Activated CD4-positive, CD25-positive, alpha-beta regulatory T cell treated with anti-CD3 and anti-CD28 coated beads, Interleukin-2, amount 50 U/mL, for 16 hours (primary cell): ENCODE data around the gene SRRM5.
"Not testable (repeated sequence)": the region's sequence is repeated elsewhere in the genome, so short reads cannot be mapped to it uniquely, and the experiment has no call there.

ENCODE experiments used
- DNase-seq: peaks from one replicate; pipeline ENCODE4 v3.0.0-alpha.2; 2020; ENCODE audit warnings: low read depth, low spot score

The SRRM5 gene

GRCh38 chr19:43616306-43616705, 4.4 kb downstream of the SRRM5 start:
- DNase-seq: no peak

- no peak for DNase-seq
These were observed 5.1 kb downstream of the SRRM5 start for GRCh38 chr19:43616954-43617353.

DNA sequence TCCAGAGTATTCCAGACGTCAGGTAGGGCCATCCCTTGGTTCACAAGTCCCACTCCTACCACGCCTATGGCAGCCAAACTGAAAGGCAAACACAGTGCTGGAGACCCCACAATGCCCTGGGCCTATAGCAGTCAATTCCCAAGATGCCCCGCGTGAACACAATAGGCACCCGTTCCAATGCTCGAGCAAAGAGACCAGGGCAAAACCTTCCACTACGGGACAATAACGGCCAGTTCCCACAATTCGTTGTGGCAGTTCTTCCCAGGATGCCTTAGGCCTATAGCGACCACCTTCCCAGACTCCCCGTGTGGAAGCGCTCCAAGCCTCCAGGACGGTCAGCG, 7.0 kb downstream of the SRRM5 start:
- no peak for DNase-seq

DNA sequence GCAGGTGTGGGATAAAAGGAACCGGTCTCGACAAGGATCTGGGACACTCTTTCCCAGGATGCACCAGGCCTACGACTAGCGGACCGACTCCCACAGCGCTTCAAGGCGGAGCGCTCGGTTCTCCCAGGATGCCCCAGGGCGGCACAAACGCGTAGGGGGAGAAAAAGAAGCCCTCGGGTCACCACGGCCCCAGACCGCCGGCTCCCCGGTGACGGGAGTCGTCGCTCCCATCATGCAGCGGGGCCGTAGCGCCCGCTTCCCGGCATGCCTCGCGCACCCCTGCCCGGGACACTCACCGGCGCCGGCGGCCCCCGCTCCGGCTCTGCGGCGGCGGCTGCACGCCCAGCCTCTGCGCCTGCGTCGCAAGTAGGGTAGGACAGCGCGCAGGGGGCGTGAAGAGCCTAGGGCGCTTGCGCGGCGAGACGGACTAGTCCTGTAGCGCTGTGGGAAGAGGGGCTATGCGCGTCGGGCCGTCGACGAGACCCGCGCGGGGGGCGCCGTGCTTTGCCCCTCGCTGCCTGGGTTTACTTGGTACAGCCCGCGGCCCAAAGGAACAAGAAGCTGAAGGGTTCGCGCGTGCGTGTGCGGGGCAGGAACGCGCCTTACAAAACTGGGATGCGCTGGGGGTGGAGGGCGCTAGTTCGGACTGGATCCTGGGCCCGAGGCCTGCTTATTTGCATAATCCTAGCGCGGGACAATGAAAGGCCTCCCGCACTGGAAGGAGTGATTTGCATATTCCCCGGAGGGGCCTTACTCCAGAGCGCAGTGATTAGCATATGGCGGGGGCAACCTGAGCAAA, 7.6 kb downstream of the SRRM5 start, which contains the start of gene ZNF428:
ZNF428 (minus strand) TSS at position 368 of the 799 bp plus-strand sequence. CDS start 5,325 bp downstream, outside the sequence.
- peak; percentile 76 for DNase-seq

DNA sequence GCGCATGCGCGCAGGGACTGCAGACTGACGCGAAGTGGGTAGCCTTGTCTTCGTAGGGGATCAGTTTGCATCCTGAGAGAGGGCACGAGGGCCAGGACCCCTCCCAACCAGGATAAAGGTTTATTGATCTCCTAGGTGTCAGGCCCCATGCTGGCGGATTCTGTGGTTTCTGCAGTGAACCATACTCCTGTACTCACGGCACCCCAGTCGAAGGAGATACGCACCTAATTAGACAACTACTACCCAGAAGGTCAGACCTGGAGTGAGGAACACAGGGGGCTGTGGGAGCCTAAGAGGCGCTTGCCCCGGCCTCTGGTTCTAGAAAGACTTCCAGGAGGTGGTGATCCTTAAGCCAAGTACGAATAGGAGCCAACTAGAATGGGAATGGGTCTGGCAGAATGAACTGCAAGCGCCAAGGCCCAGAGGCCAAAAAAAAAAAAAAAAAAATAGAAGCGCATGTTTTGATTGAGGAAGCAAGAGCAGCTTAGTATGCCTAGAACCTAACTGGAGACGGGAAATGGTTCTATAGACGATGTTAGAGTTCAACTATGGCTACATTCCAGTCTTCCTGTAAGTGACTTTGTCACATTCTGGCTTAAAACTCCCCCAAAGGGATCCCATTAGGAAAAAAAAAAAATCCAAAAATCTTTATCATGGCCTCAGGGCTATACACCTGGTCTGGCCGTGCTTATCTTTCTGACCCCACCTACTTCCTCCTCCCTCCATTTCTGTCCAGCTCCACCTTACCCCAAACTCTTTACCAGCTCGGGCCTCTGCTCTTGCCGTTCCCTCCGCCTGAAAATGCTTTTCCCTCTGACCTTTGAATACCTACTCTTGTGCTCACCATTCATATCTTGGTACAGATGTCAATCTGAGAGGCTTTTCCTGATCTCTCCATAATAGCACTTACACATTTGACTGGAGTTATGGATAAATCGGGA, 8.4 kb downstream of the SRRM5 start:
- DNase-seq: no peak

- no peak for DNase-seq
These were observed 10.2 kb downstream of the SRRM5 start for GRCh38 chr19:43622070-43622469.

GRCh38 chr19:43622956-43623355, 11.1 kb downstream of the SRRM5 start:
- no peak for DNase-seq

GRCh38 chr19:43623889-43624670, 12.2 kb downstream of the SRRM5 start:
- no peak for DNase-seq

GRCh38 chr19:43624933-43625332, 13.0 kb downstream of the SRRM5 start:
- DNase-seq: peak; percentile 71

GRCh38 chr19:43625918-43626579, 14.2 kb downstream of the SRRM5 start:
- DNase-seq: no peak

- DNase-seq: no peak
These were observed 14.9 kb downstream of the SRRM5 start for GRCh38 chr19:43626838-43627237.

GRCh38 chr19:43628646-43629326, 16.9 kb downstream of the SRRM5 start:
- DNase-seq: no peak

DNA sequence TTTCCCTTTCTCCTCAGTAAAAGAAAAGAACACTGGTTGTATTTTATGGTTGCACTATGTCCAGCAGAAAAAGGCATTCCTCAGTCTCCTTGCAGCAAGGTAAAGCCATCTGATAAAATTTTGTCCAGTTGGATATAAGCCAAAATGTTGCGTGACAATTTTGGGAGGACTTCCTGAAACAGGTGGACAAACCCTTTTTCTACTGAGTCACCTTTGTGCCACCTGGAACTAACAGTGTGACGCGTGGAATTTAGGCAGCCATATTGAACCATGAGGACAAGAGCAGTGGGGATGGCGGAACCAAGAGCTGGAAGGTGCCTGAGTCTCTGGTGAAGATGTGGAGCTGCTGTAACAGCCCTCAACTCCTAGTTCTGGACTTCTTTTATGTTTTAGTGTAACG, 19.6 kb downstream of the SRRM5 start:
- no peak for DNase-seq

GRCh38 chr19:43633520-43633919, 21.6 kb downstream of the SRRM5 start:
- DNase-seq: no peak

DNA sequence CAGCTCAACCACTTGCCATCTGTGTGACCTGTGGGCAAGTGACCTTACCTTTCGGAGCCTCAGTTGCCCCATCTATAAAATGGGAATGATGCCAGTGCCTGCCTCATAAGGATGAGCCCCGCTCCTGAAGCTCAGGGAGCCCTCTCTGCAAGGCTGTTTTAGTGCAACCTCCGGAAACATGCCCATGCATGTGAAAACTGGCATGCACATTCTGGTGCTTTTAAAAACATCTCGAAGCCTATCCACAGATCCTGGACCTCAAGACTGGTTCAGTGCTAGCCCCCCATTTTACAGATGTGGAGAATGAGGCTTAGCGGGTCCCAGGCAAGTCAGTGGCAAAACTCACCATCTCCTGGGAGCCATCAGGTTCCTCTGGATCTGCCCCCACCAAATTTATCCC, 22.2 kb downstream of the SRRM5 start:
- no peak for DNase-seq

GRCh38 chr19:43634506-43634871, 22.6 kb downstream of the SRRM5 start:
- DNase-seq: no peak

- no peak for DNase-seq
These were observed 23.1 kb downstream of the SRRM5 start for GRCh38 chr19:43634872-43635560.

GRCh38 chr19:43635561-43635940, 23.7 kb downstream of the SRRM5 start:
- DNase-seq: not testable (repeated sequence)

GRCh38 chr19:43636121-43636683, 24.3 kb downstream of the SRRM5 start:
- DNase-seq: no peak
